ENCODE measurements around the gene KIAA1191.

KIAA1191 gene

DNA sequence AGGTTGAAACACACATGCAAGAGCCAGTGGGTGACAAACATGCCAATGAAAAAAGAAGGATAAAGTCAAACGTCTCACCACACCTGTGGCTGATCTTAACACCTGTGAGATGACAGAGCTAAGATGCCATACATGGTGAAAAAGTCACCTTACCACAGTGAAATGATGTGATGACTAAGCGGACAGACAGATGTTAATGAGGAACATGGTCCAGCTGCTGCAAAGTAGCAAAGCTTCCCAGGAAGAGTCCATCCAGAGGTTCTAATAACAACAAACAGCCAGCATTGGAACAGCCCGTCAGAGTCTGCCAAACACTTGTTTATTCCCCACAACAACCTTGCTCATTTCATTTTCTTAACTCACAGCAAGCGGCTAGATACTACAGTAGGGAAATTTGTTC is 1.9 kb downstream of the KIAA1191 start:
- Histone ChIP-seq H3K4me1 (peaks cover 0 to 20% (median 6%) of the 10 kb centered on the region in 4 donors), H3K36me3 (peaks cover 9 to 23% (median 19%) of the 10 kb centered on the region in 3 donors), H3K27ac (no peak overlapping the region), H3K9me3 (no peaks in the 10 kb centered on the region), H3K4me3 (no peak overlapping the region), H3K27me3 (no peaks in the 10 kb centered on the region)
- intact Hi-C loops (cut with DNase I; ENCODE audit: low total_unique reads): no loop called here
- peak in 1 of 2 donors; percentile 3 for DNase-seq
- TF ChIP-seq, protein P1, sequence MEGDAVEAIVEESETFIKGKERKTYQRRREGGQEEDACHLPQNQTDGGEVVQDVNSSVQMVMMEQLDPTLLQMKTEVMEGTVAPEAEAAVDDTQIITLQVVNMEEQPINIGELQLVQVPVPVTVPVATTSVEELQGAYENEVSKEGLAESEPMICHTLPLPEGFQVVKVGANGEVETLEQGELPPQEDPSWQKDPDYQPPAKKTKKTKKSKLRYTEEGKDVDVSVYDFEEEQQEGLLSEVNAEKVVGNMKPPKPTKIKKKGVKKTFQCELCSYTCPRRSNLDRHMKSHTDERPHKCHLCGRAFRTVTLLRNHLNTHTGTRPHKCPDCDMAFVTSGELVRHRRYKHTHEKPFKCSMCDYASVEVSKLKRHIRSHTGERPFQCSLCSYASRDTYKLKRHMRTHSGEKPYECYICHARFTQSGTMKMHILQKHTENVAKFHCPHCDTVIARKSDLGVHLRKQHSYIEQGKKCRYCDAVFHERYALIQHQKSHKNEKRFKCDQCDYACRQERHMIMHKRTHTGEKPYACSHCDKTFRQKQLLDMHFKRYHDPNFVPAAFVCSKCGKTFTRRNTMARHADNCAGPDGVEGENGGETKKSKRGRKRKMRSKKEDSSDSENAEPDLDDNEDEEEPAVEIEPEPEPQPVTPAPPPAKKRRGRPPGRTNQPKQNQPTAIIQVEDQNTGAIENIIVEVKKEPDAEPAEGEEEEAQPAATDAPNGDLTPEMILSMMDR (IDR thresholded peaks at IDR 0.05): no peak

DNA sequence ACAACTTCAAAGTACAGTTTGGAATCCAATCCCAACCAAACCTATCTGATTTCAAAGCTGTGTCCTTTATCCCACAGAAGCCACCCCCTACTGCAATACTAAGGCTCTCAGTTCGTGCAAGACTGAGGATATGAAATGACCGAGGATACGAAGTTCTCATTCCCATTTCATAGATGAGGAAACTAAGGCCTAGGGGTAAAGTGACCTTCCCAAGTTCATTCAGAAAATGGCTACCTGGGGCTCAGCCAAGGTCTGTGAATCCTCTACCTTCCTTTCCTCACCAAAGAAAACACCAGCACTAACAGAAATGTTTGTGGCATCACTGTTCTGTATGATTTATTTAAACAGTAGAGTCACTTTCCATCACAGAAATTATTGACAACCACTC is 5.4 kb downstream of the KIAA1191 start:
- DNase-seq: no peak
- H3K27me3 ChIP-seq: no peaks in the 10 kb centered on the region
- TF ChIP-seq, protein P1 (IDR thresholded peaks at IDR 0.05): no peak
- peaks cover 0 to 17% (median 5%) of the 10 kb centered on the region in 4 donors for H3K4me1 ChIP-seq
- peaks cover 16 to 54% (median 52%) of the 10 kb centered on the region in 3 donors for H3K36me3 ChIP-seq
- H3K27ac ChIP-seq: no peak overlapping the region
- intact Hi-C loops (cut with DNase I; ENCODE audit: low total_unique reads): no loop called here
- H3K4me3 ChIP-seq: no peak overlapping the region
- no peaks in the 10 kb centered on the region for H3K9me3 ChIP-seq

DNA sequence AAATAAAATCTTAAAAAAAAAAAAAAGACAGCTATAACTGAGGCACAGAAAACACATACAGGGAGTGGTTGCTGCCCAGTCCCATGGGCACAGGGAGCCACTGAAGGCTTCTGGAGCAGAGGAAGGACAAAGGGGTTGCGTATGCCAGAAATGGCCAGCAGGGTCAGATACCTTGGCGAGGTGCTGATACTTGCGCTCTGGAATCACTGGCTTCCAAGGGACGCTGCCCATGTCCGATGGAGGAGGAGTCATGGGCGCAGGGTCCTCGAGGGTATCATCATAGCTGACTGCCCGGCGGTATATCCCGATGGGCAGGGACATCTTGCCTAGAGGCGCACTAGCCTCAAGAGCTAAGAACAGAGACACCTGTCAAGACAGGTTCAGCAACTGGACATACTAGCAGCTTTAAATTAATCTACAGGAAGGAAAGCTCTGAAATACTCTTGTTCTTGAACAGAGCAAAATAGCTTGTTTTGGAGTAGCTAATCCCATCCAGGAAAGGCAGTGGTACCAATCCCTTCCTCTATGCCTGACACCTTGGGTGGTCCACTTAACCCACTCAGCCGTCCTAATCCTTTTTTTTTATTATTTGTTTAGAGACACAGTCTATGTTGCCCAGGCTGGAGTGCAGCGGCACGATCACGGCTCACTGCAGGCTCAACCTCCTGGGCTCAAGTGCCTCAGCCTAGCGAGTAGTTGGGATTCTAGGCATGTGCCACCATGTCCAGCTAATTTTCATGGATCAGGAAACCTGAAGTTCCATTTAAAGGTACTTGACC is 6.0 kb downstream of the KIAA1191 start:
- peaks cover 0 to 12% (median 5%) of the 10 kb centered on the region in 4 donors for H3K4me1 ChIP-seq
- H3K27ac ChIP-seq: no peak overlapping the region
- TF ChIP-seq, protein P1 (IDR thresholded peaks at IDR 0.05): no peak
- no peaks in the 10 kb centered on the region for H3K9me3 ChIP-seq
- no peak for DNase-seq
- H3K4me3 ChIP-seq: no peak overlapping the region
- no peaks in the 10 kb centered on the region for H3K27me3 ChIP-seq
- intact Hi-C loops (cut with DNase I; ENCODE audit: low total_unique reads): no loop called here
- peaks cover 21 to 60% (median 58%) of the 10 kb centered on the region in 3 donors for H3K36me3 ChIP-seq

DNA sequence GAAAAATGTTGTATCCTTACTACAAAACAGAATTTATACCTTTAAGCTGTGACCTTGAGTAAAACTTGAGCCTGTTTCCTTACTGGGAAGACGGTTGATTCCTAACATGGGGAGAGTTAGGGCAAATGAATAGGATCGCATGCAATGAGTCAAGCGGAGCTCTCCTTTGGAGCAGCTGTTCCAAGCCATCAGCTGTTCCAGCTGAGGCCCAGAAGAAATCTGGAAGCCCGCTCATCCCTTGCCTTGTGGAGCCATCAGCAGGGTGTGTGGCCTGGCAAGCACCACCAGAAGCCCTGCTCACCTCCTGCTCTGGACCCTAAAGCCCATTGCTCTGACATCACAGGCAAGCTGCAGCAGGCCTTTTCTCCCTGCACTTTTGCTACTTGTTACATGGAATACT is 8.0 kb downstream of the KIAA1191 start:
- Histone ChIP-seq H3K36me3 (peaks cover 34 to 81% (median 75%) of the 10 kb centered on the region in 3 donors), H3K4me1 (no peaks in the 10 kb centered on the region), H3K4me3 (no peak overlapping the region), H3K27ac (no peak overlapping the region), H3K9me3 (no peaks in the 10 kb centered on the region), H3K27me3 (no peaks in the 10 kb centered on the region)
- intact Hi-C loops (cut with DNase I; ENCODE audit: low total_unique reads): no loop called here
- TF ChIP-seq, protein P1 (IDR thresholded peaks at IDR 0.05): no peak
- no peak for DNase-seq

DNA sequence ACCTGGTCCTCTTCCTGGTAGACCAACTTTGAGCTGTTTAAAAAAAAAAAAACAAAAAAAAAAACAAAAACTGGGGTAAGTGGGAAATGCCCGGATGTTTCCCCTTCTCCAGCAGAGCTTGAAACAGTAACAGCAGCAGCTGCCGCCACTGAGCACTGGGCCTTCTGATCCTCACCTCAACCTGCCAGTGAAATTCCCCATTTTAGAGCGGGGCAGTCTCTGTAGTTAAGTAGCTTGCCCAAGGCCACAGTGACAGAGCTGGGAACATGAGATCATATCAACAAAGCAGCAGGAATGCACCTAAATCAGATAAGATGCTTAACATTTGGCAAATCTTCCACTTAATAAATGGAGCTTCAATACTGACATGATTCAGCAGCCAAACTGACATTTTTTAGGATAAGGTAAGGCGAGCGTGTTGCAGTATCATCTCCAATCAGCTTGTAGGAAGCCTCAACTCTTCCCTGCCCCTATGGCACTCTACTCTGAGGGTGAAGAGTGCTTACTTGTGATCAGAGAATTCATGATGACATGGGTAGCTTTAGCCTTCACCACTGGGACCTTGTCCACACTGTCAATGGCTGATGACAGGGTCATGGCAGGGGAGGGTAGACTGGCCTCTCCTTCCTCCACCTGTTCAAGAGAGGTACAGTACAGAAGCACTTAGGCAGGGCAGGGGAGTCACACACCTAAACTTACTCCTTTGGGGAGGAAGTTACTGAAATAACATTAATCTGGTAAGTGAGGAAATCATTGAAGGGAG is 9.3 kb downstream of the KIAA1191 start:
- DNase-seq: no peak
- H3K4me3 ChIP-seq: no peak overlapping the region
- H3K36me3 ChIP-seq: peaks cover 43 to 93% (median 77%) of the 10 kb centered on the region in 3 donors
- intact Hi-C loops (cut with DNase I; ENCODE audit: low total_unique reads): no loop called here
- H3K9me3 ChIP-seq: no peaks in the 10 kb centered on the region
- TF ChIP-seq, protein P1 (IDR thresholded peaks at IDR 0.05): no peak
- H3K27me3 ChIP-seq: no peaks in the 10 kb centered on the region
- no peaks in the 10 kb centered on the region for H3K4me1 ChIP-seq
- H3K27ac ChIP-seq: no peak overlapping the region
